K562 (cell line): ENCODE results near the gene TOR1B. TPM values are rescaled to one million over a fixed set of nuclear protein-coding genes. Genes with fewer than 3 reads are reported as not detected.

ENCODE experiments used
- ATAC-seq: fragments of 200-7000 bp; cut with Tn5 transposase; 3 replicates; pipeline ENCODE4 v1.9.1; 2020; ENCODE audit warnings: moderate library complexity
- BruUV-seq: library from RNA; stranded (reverse); fragments of 400-500 nt; replicated peaks from 2 replicates; lab custom pipeline; 2021; lab: Mats Ljungman, UMichigan
- CTCF ChIA-PET: fragments of 300-600 bp; formaldehyde crosslinking; extraction: SDS; loops from one replicate; lab custom pipeline; 2021; ENCODE audit warnings: low intra/inter-chr PET ratio; lab: Yijun Ruan, JAX
- POLR2A ChIA-PET: fragments of 300-600, 350-650 bp; sonication (Branson Sonifier 250); formaldehyde crosslinking; extraction: SDS; loops from one replicate; lab custom pipeline; 2021; ENCODE audit warnings: antibody characterized with exemption, inconsistent platforms; lab: Yijun Ruan, JAX
- DNase-seq, 4 experiments: peaks; one replicate each; pipeline versions ENCODE4 v3.0.0 to v3.0.0-alpha.2; 2011 to 2018; ENCODE audit warnings: low spot score in 3 of 4, mixed read lengths in 3 of 4; ENCODE audit errors: extremely low read depth in 1 of 4
- FAIRE-seq: peaks from 2 replicates; lab custom pipeline; 2011; peaks lifted over from hg19 to GRCh38; lab: Jason Lieb, UNC
- H2AFZ ChIP-seq: 2 replicates; pipeline ENCODE4 v1.6.0; 2011; ENCODE audit warnings: low read depth, low read length, control low read depth, inconsistent platforms
- H3K27ac ChIP-seq: fragments of 200-600 bp; 3 replicates; pipeline ENCODE4 v1.8.0; 2011; ENCODE audit warnings: low read depth, mild to moderate bottlenecking, control low read depth, inconsistent platforms, low read length, moderate library complexity, mixed read lengths; ENCODE audit errors: extremely low read depth
- H3K27me3 ChIP-seq, 2 experiments: fragments of 300-600 bp in 1 of 2; 2 replicates in 1 of 2; 3 replicates in 1 of 2; pipeline versions ENCODE4 v1.6.0 to v1.8.0; 2011; ENCODE audit warnings: inconsistent platforms in 2 of 2, low read length in 2 of 2, mild to moderate bottlenecking in 1 of 2, mixed read lengths in 1 of 2, moderate library complexity in 1 of 2; ENCODE audit not compliant: control insufficient read depth in 2 of 2, insufficient read depth in 2 of 2
- H3K36me3 ChIP-seq: fragments of 300-600 bp; 3 replicates; pipeline ENCODE4 v1.8.0; 2011; ENCODE audit warnings: mild to moderate bottlenecking, low read length, inconsistent platforms; ENCODE audit not compliant: control insufficient read depth, insufficient read depth
- H3K4me1 ChIP-seq, 2 experiments: fragments of 200-600 bp in 1 of 2; replicated peaks in 1 of 2; 2 replicates in 1 of 2; 3 replicates in 1 of 2; pipeline versions ENCODE4 v1.5.1 to v1.8.0; 2011; ENCODE audit warnings: inconsistent platforms in 2 of 2, low read length in 2 of 2, mild to moderate bottlenecking in 1 of 2, mixed read lengths in 1 of 2, moderate library complexity in 1 of 2; ENCODE audit not compliant: control insufficient read depth in 2 of 2, insufficient read depth in 2 of 2
- H3K4me2 ChIP-seq: 2 replicates; pipeline ENCODE4 v1.6.1; 2011; ENCODE audit warnings: low read length, control low read depth, inconsistent platforms, mixed read lengths; ENCODE audit not compliant: insufficient read depth
- H3K4me3 ChIP-seq: fragments of 200-600 bp; sonication (generic), shearing (Covaris generic); 2 replicates; pipeline ENCODE4 v1.5.1; 2016; ENCODE audit warnings: control low read depth, inconsistent platforms
- H3K79me2 ChIP-seq: fragments of 200-600 bp; 3 replicates; pipeline ENCODE4 v1.8.0; 2011; ENCODE audit warnings: low read length, inconsistent platforms; ENCODE audit not compliant: control insufficient read depth, insufficient read depth
- H3K9ac ChIP-seq, 2 experiments: 2 replicates each; pipeline versions ENCODE4 v1.6.0 to v1.6.1; 2011; ENCODE audit warnings: low read depth in 2 of 2, low read length in 2 of 2, control low read depth in 1 of 2, inconsistent platforms in 1 of 2, mild to moderate bottlenecking in 1 of 2, mixed read lengths in 1 of 2; ENCODE audit not compliant: insufficient read depth in 1 of 2
- H3K9me1 ChIP-seq: one replicate; pipeline ENCODE4 v1.6.0; 2011; ENCODE audit warnings: inconsistent platforms, mild to moderate bottlenecking, low read length, moderate library complexity; ENCODE audit not compliant: control insufficient read depth, insufficient read depth
- H3K9me3 ChIP-seq: replicated peaks from 2 replicates; pipeline ENCODE4 v1.5.1; 2011; ENCODE audit warnings: low read depth, low read length, inconsistent platforms; ENCODE audit not compliant: control insufficient read depth, insufficient read depth
- H4K20me1 ChIP-seq: replicated peaks from 2 replicates; pipeline ENCODE4 v1.6.1; 2011; ENCODE audit warnings: low read length, inconsistent platforms, mixed read lengths; ENCODE audit not compliant: control insufficient read depth, insufficient read depth
- ARID1B ChIP-seq: fragments of 450-650 bp; IDR thresholded peaks from 2 replicates; pipeline ENCODE4 v1.6.1; 2016; ENCODE audit warnings: antibody characterized with exemption, mild to moderate bottlenecking, inconsistent platforms
- ARID2 ChIP-seq: fragments of 450-650 bp; IDR thresholded peaks from 2 replicates; pipeline ENCODE4 v1.6.1; 2017; ENCODE audit warnings: antibody characterized with exemption, mild to moderate bottlenecking
- CBX2 ChIP-seq: fragments of 200-600 bp; sonication (generic); IDR thresholded peaks from one replicate; pipeline ENCODE4 v1.6.1; 2012; ENCODE audit warnings: mild to moderate bottlenecking, low read length, inconsistent platforms; ENCODE audit not compliant: insufficient read depth, poor library complexity, severe bottlenecking
- FOXA3 ChIP-seq, 2 experiments: fragments of 450-650 bp in 1 of 2; sonication (generic) in 1 of 2; formaldehyde crosslinking; IDR thresholded peaks in 1 of 2; conservative IDR thresholded peaks in 1 of 2; 2 replicates each; pipeline versions ENCODE4 v1.4.0 to v1.8.0; 2020 to 2022; ENCODE audit warnings: mild to moderate bottlenecking in 2 of 2, missing genetic modification reagents in 1 of 2
- FOXP1 ChIP-seq: sonication (generic); formaldehyde crosslinking; IDR thresholded peaks from 2 replicates; pipeline ENCODE4 v1.8.0; 2022; ENCODE audit warnings: mild to moderate bottlenecking, missing genetic modification reagents
- GABPB2 ChIP-seq: fragments of 250-450 bp; sonication (Bioruptor Pico); conservative IDR thresholded peaks from 2 replicates; pipeline ENCODE4 v1.5.1; 2021; ENCODE audit warnings: mild to moderate bottlenecking
- KAT7 ChIP-seq: sonication (generic); formaldehyde crosslinking; IDR thresholded peaks from 2 replicates; pipeline ENCODE4 v1.8.0; 2022; ENCODE audit warnings: missing genetic modification reagents, mild to moderate bottlenecking, borderline replicate concordance
- NR1H2 ChIP-seq: sonication (generic); formaldehyde crosslinking; IDR thresholded peaks from 2 replicates; pipeline ENCODE4 v1.4.0; 2020; ENCODE audit warnings: mild to moderate bottlenecking, missing genetic modification reagents
- POLR2AphosphoS5 ChIP-seq: IDR thresholded peaks from 2 replicates; pipeline ENCODE4 v1.6.1; 2011; ENCODE audit warnings: mild to moderate bottlenecking, low read depth, low read length, moderate library complexity; ENCODE audit not compliant: control insufficient read depth, insufficient read depth
- RB1 ChIP-seq: fragments of 450-650 bp; IDR thresholded peaks from 2 replicates; pipeline ENCODE4 v1.6.1; 2017; ENCODE audit warnings: low read depth, mild to moderate bottlenecking
- ZNF12 ChIP-seq: sonication (generic); formaldehyde crosslinking; IDR thresholded peaks from 2 replicates; pipeline ENCODE4 v1.4.0; 2020; ENCODE audit warnings: mild to moderate bottlenecking, missing genetic modification reagents
- ZNF23 ChIP-seq: fragments of 250-450 bp; sonication (Bioruptor Pico); IDR thresholded peaks from 2 replicates; pipeline ENCODE4 v1.4.0; 2020; ENCODE audit warnings: mild to moderate bottlenecking
- ZNF444 ChIP-seq: fragments of 250-450 bp; sonication (Bioruptor Pico); IDR thresholded peaks from 2 replicates; pipeline ENCODE4 v1.4.0; 2020; ENCODE audit warnings: mild to moderate bottlenecking, moderate library complexity
- WGBS: fragments of 100-300 bp; shearing (Covaris generic); methylation state at CpG from one replicate; pipeline ENCODE4 v1.1.6; 2016; ENCODE audit warnings: low coverage, mixed read lengths; ENCODE audit not compliant: insufficient coverage; ENCODE audit errors: missing lambda C conversion rate; 5-methylcytosine and 5-hydroxymethylcytosine counted together
- in situ Hi-C: fragments of 300-500 bp; cut with MboI; formaldehyde crosslinking; loops from 4 replicates; pipeline ENCODE4 v1.15.0; 2018; ENCODE audit warnings: inconsistent platforms, mixed read lengths
- intact Hi-C: fragments of 100-400 bp; cut with micrococcal nuclease; formaldehyde crosslinking; loops from 2 replicates; pipeline ENCODE4 v1.14.2; 2022
- polyA plus RNA-seq, 8 experiments: library from polyadenylated mRNA; depleted of rRNA in 4 of 8; stranded (reverse) in 5 of 8; unstranded in 3 of 8; fragments of >200 nt; fragmentation: Nextera tagmentation in 2 of 8; fragmentation: Illumina TruSeq in 1 of 8; extraction: Ambion mirVana in 2 of 8; extraction: Trizol in 1 of 8; gene quantifications; 2 replicates each; pipeline versions ENCODE4 v1.2.1 to v1.2.3, GENCODE V29; 2011 to 2014; ENCODE audit warnings: inconsistent platforms in 1 of 8, missing spikeins in 1 of 8
- total RNA-seq, 7 experiments: library from RNA; depleted of rRNA in 6 of 7; stranded (reverse); fragments of >200 nt in 6 of 7; fragmentation: Illumina TruSeq in 2 of 7; extraction: Trizol in 2 of 7; gene quantifications; 2 replicates each; pipeline versions ENCODE4 v1.2.1 to v1.2.3, GENCODE V29; 2011 to 2021; ENCODE audit warnings: low replicate concordance in 1 of 7
- TF ChIP-seq, protein P1 (sequence below): sonication (generic); formaldehyde crosslinking; IDR thresholded peaks from 2 replicates; pipeline ENCODE4 v1.8.0; 2022; ENCODE audit warnings: mild to moderate bottlenecking, low read depth, missing genetic modification reagents
- TF ChIP-seq, protein P2 (sequence below), 2 experiments: IDR thresholded peaks; 2 replicates each; pipeline ENCODE4 v1.6.1; 2012; ENCODE audit warnings: improper control_type of control experiment in 2 of 2, low read depth in 2 of 2, low read length in 2 of 2, borderline replicate concordance in 1 of 2
- TF ChIP-seq, protein P3 (sequence below): sonication (generic); IDR thresholded peaks from 2 replicates; pipeline ENCODE4 v1.6.1; 2016

TOR1B gene
- total and polyA plus RNA-seq, 9 of the 15 experiments (the other 6 are each of a cell fraction or from before 2014, with no cell fraction given), result 4.2 to 36.5 (median 24.6) TPM

DNA sequence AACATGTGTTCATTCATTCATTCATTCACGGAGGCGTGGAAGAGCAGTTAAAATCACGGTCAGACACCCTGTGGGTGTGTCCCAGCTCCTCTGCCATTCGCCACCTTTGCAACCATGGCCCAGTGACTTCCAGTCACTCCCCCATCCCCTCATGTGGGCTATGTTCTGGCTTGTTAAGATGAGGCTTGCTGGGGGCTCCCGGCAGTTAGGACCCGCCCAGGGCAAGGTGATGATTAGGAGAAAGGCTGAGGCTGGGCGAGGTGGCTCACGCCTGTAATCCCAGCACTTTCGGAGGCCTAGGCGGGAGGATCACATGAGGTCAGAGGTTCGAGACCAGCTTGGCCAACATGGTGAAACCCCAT, 25.2 kb upstream of the TOR1B start:
- Histone ChIP-seq H2AFZ (peak overlapping the region; percentile 84; the same call in 1 of the 2 replicates), H3K79me2 (no peaks in the 10 kb centered on the region), H3K4me3 (no peak overlapping the region), H3K27ac (no peak overlapping the region; the same call in 2 of the 3 replicates), H3K4me2 (peak overlapping the region; percentile 68; the same call in 1 of the 2 replicates), H3K9ac (peak overlapping the region in 1 of 2 experiments; percentile 15; a peak in 1 of 4 replicates), H3K27me3 (no peaks in the 10 kb centered on the region; a peak in 1 of 5 replicates), H3K36me3 (no peaks in the 10 kb centered on the region), H3K9me1 (no peaks in the 10 kb centered on the region), H3K9me3 (no peaks in the 10 kb centered on the region), H3K4me1 (peaks cover 14 to 28% of the 10 kb centered on the region in 2 experiments), H4K20me1 (no peaks in the 10 kb centered on the region)
- in situ Hi-C loops (loop anchor here (25.0 kb wide), 1 partner anchor 1490 kb away; the partner anchor contains the start of genes GOLGA2 and SWI5), intact Hi-C loops (no loop called here)
- DNase-seq (peak in 2 of 4 experiments; percentile 34 to 39), FAIRE-seq (no peak), ATAC-seq (no peak)
- no TSS peak for BruUV-seq
- 22% methylated on average over 11 of the region's 11 CpGs for WGBS
- CTCF ChIA-PET, result interaction anchor here (1.5 kb wide), 1 partner anchor 51 kb away, joined by 6 read pairs; no protein-coding TSS in a partner anchor
- POLR2A ChIA-PET, result interaction anchor here (0.6 to 1.7 kb wide), 9 partner anchors 13 to 1080 kb away, joined by 3 to 7 read pairs (median 5); no protein-coding TSS in a partner anchor
- TF ChIP-seq ZNF444 (no peak), ARID2 (no peak), ZNF12 (peak; percentile 42; the same call in 1 of the 2 replicates), ARID1B (no peak), FOXA3 (CRISPR knock-in tag; conservative IDR thresholded peaks at IDR 0.05 in 1 of 2, IDR thresholded peaks at IDR 0.05 in 1 of 2) (0 out of 4 replicates have a peak, but pooled peaks of 1 of the 2 experiments have one; percentile 31), ZNF23 (CRISPR knock-in tag) (no peak), CBX2 (no peak), POLR2AphosphoS5 (no peak), RB1 (no peak), GABPB2 (CRISPR knock-in tag) (no peak), NR1H2 (CRISPR knock-in tag) (no peak), FOXP1 (0 out of 2 replicates have a peak, but pooled peaks have one; percentile 34), KAT7 (CRISPR knock-in tag) (no peak)
- TF ChIP-seq, protein P1, sequence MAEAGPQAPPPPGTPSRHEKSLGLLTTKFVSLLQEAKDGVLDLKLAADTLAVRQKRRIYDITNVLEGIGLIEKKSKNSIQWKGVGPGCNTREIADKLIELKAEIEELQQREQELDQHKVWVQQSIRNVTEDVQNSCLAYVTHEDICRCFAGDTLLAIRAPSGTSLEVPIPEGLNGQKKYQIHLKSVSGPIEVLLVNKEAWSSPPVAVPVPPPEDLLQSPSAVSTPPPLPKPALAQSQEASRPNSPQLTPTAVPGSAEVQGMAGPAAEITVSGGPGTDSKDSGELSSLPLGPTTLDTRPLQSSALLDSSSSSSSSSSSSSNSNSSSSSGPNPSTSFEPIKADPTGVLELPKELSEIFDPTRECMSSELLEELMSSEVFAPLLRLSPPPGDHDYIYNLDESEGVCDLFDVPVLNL (CRISPR knock-in tag), result no peak
- TF ChIP-seq, protein P2, sequence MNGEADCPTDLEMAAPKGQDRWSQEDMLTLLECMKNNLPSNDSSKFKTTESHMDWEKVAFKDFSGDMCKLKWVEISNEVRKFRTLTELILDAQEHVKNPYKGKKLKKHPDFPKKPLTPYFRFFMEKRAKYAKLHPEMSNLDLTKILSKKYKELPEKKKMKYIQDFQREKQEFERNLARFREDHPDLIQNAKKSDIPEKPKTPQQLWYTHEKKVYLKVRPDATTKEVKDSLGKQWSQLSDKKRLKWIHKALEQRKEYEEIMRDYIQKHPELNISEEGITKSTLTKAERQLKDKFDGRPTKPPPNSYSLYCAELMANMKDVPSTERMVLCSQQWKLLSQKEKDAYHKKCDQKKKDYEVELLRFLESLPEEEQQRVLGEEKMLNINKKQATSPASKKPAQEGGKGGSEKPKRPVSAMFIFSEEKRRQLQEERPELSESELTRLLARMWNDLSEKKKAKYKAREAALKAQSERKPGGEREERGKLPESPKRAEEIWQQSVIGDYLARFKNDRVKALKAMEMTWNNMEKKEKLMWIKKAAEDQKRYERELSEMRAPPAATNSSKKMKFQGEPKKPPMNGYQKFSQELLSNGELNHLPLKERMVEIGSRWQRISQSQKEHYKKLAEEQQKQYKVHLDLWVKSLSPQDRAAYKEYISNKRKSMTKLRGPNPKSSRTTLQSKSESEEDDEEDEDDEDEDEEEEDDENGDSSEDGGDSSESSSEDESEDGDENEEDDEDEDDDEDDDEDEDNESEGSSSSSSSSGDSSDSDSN (IDR thresholded peaks at IDR 0.05; ENCODE audit: borderline replicate concordance in 1 of 2, low read depth in 2 of 2, low read length in 2 of 2), result no peak
- TF ChIP-seq, protein P3, sequence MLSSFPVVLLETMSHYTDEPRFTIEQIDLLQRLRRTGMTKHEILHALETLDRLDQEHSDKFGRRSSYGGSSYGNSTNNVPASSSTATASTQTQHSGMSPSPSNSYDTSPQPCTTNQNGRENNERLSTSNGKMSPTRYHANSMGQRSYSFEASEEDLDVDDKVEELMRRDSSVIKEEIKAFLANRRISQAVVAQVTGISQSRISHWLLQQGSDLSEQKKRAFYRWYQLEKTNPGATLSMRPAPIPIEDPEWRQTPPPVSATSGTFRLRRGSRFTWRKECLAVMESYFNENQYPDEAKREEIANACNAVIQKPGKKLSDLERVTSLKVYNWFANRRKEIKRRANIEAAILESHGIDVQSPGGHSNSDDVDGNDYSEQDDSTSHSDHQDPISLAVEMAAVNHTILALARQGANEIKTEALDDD, result 0 out of 2 replicates have a peak, but pooled peaks have one; percentile 2
